Measurements from ENCODE around the gene ARHGAP25. TPM values are rescaled to one million over a fixed set of nuclear protein-coding genes. Genes with fewer than 3 reads are reported as not detected.

The ARHGAP25 gene
- total and polyA plus RNA-seq, 4 donors, result 3.5 to 7.0 (median 5.3) TPM

DNA sequence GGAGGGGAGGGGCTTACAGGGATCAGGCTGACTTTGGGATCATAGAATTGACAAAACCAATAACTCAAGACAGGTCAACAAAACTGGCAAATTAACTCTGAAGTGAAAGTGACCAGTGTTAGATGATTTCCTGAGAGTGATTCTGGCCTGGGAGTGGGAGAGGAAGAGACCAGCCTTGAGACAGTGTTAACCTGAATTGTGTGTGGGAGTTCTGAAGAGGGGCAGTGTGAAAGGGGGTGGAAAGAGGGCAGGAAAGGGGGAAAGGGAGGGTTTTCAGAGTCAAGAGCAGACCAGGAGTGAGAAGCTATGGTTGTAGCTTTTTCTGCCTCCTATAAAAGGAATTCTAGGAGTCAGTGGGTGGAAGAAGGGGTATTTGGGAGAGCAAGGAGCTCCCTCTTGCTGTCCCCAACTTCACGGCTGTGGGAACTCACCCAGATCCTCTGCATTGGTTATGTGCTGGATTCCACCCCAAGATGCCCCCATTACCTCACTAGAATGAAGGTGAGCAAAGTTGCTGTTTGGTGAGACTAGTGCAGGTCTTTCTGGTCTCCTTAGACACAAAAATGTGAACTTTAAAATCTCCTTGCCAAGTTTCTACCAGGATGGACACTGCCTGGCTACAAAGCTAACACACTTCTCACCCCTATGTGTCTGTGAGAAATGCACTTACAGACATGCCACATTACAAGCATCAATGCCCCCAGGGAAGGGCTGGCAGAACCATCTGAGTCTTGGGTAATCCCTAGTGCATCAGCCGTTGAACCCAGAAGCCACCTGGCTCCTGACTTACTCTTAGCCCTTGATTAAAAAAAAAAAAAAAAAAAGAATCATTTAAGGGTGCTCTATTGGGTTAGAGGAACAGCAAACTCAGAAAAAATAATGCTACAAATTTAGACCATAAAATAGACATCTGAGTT lies 75.0 kb downstream of the ARHGAP25 start:
- no peak overlapping the region for H3K4me3 ChIP-seq (ENCODE audit: low read depth in 1 of 3, low read length in 3 of 3)
- no peak overlapping the region for H3K9ac ChIP-seq (ENCODE audit: low read depth in 1 of 2, low read length in 2 of 2)
- TF ChIP-seq EGR1 (IDR thresholded peaks at IDR 0.05; ENCODE audit: low read depth in 2 of 2) (no peak), ZBTB33 (IDR thresholded peaks at IDR 0.05) (no peak), YY1 (IDR thresholded peaks at IDR 0.05) (no peak), HNF4A (conservative IDR thresholded peaks at IDR 0.05) (no peak), REST (IDR thresholded peaks at IDR 0.05) (no peak), FOXA1 (IDR thresholded peaks at IDR 0.05) (no peak), JUND (IDR thresholded peaks at IDR 0.05) (no peak), HNF4G (IDR thresholded peaks at IDR 0.05) (no peak), MAX (IDR thresholded peaks at IDR 0.05) (no peak), SP1 (IDR thresholded peaks at IDR 0.05) (no peak), NR2F2 (IDR thresholded peaks at IDR 0.05) (no peak), TAF1 (conservative IDR thresholded peaks at IDR 0.05) (no peak), RAD21 (IDR thresholded peaks at IDR 0.05) (no peak), CTCF (IDR thresholded peaks at IDR 0.05; ENCODE audit: low read depth, low read length, missing input control) (no peak), RXRA (IDR thresholded peaks at IDR 0.05) (no peak), FOXA2 (IDR thresholded peaks at IDR 0.05) (no peak), GABPA (IDR thresholded peaks at IDR 0.05 in 1 of 2, conservative IDR thresholded peaks at IDR 0.05 in 1 of 2) (no peak)
- TF ChIP-seq, protein P1, sequence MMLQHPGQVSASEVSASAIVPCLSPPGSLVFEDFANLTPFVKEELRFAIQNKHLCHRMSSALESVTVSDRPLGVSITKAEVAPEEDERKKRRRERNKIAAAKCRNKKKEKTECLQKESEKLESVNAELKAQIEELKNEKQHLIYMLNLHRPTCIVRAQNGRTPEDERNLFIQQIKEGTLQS (IDR thresholded peaks at IDR 0.05), result no peak
- H3K27me3 ChIP-seq (ENCODE audit: control insufficient read depth in 4 of 4, insufficient read depth in 4 of 4, low read length in 3 of 4), result no peaks in the 10 kb centered on the region
- DNase-seq (ENCODE audit: low spot score), result no peak
- H3K27ac ChIP-seq (ENCODE audit: low read depth in 1 of 2, low read length in 2 of 2), result no peak overlapping the region
- WGBS, result 89% methylated on average over 2 of the region's 2 CpGs
- no peaks in the 10 kb centered on the region for H3K4me1 ChIP-seq (ENCODE audit: control insufficient read depth in 4 of 4, insufficient read depth in 4 of 4, low read length in 3 of 4)
- no peaks in the 10 kb centered on the region for H3K9me3 ChIP-seq (ENCODE audit: control insufficient read depth in 4 of 4, low read length in 3 of 4)
- H3K36me3 ChIP-seq (ENCODE audit: control insufficient read depth in 4 of 4, insufficient read depth in 3 of 4, low read depth in 1 of 4, low read length in 3 of 4), result no peaks in the 10 kb centered on the region
